ENCODE results near the gene CCDC66.

Gene CCDC66

GRCh38 chr3:56622381-56622780 lies 65.4 kb downstream of the CCDC66 start (continued):
- TF ChIP-seq ZNF518A (tag by site-specific recombination; conservative IDR thresholded peaks at IDR 0.05; ENCODE audit: low read depth) = no peak
- no peak for TF ChIP-seq ZNF514 (tag by site-specific recombination; IDR thresholded peaks at IDR 0.05)
- TF ChIP-seq PRDM2 (tag by site-specific recombination; IDR thresholded peaks at IDR 0.05; ENCODE audit: borderline replicate concordance) = no peak
- no peak for TF ChIP-seq ZNF510 (tag by site-specific recombination; IDR thresholded peaks at IDR 0.05; ENCODE audit: insufficient replicate concordance)
- TF ChIP-seq REPIN1 (tag by site-specific recombination; IDR thresholded peaks at IDR 0.05; ENCODE audit: low read depth) = no peak
- TF ChIP-seq HOXA7 (CRISPR knock-in tag; IDR thresholded peaks at IDR 0.05; ENCODE audit: borderline replicate concordance) = no peak

DNA sequence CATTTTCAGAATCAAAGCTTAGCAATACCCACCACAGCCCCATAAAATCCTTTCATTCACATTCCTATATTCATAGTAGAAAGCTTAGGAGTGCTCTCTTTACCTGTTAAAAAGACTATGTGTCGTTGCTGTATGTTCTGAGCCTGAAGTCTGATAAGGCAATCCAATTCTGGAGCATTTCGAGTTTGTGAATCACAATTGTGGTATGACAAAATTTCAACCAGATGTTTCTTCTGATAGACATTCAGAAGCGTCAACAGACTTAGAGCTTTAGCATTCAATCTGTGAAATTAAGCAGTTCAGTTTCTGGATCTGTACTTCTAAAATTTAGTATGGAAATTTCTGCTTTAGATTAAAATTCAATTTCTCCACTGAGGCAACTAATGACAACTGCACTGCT lies 67.8 kb downstream of the CCDC66 start:
- POLR2A ChIA-PET = no interaction called here
- Histone ChIP-seq H3K4me1 (ENCODE audit: control insufficient read depth, insufficient read depth, low read length) (no peaks in the 10 kb centered on the region), H3K27ac (ENCODE audit: extremely low read depth, low read depth, low read length) (no peak overlapping the region), H3K4me3 (ENCODE audit: low read depth, low read length) (no peak overlapping the region), H3K36me3 (ENCODE audit: control insufficient read depth in 2 of 2, insufficient read depth in 1 of 2, low read length in 2 of 2) (peaks cover 41 to 97% of the 10 kb centered on the region in 2 experiments), H3K9me3 (ENCODE audit: control insufficient read depth, insufficient read depth, low read depth, low read length) (no peaks in the 10 kb centered on the region)
- CTCF ChIA-PET = interaction anchor here (0.6 to 0.8 kb wide), 2 partner anchors 40 to 277 kb away, joined by 3 to 5 read pairs; no protein-coding TSS in a partner anchor
- TF ChIP-seq MYNN (tag by site-specific recombination; IDR thresholded peaks at IDR 0.05; ENCODE audit: borderline replicate concordance) (no peak), GLIS1 (tag by site-specific recombination; IDR thresholded peaks at IDR 0.05) (no peak), ZNF133 (tag by site-specific recombination; IDR thresholded peaks at IDR 0.05) (no peak), HIC1 (tag by site-specific recombination; IDR thresholded peaks at IDR 0.05) (no peak), ZSCAN23 (tag by site-specific recombination; IDR thresholded peaks at IDR 0.05) (no peak), ZNF211 (tag by site-specific recombination; IDR thresholded peaks at IDR 0.05; ENCODE audit: low read depth) (no peak), ZIC2 (tag by site-specific recombination; IDR thresholded peaks at IDR 0.05) (no peak), ZNF23 (tag by site-specific recombination; IDR thresholded peaks at IDR 0.05; ENCODE audit: borderline replicate concordance) (no peak), INSM2 (tag by site-specific recombination; IDR thresholded peaks at IDR 0.05) (no peak)
- TF ChIP-seq, protein P1, sequence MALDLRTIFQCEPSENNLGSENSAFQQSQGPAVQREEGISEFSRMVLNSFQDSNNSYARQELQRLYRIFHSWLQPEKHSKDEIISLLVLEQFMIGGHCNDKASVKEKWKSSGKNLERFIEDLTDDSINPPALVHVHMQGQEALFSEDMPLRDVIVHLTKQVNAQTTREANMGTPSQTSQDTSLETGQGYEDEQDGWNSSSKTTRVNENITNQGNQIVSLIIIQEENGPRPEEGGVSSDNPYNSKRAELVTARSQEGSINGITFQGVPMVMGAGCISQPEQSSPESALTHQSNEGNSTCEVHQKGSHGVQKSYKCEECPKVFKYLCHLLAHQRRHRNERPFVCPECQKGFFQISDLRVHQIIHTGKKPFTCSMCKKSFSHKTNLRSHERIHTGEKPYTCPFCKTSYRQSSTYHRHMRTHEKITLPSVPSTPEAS (tag by site-specific recombination; IDR thresholded peaks at IDR 0.05) = no peak

All from HEK293 (cell line).